ENCODE measurements around the gene CENPV.

Gene CENPV

GRCh38 chr17:16380640-16381495, 27.6 kb upstream of the CENPV start, which contains the start of gene UBB:
UBB (plus strand) TSS chr17:16381091; CDS start chr17:16381908, 817 bp downstream.
- peaks cover 33% of the 10 kb centered on the region for H3F3A ChIP-seq (ENCODE audit: control insufficient read depth, insufficient read depth)
- H3K4me2 ChIP-seq (ENCODE audit: low read length) = peak within 1 kb of the TSS; percentile 78
- TF ChIP-seq EZH2phosphoT487 (IDR thresholded peaks at IDR 0.05; ENCODE audit: borderline replicate concordance, low read length) (no peak), CTCF (IDR thresholded peaks at IDR 0.05; ENCODE audit: low read depth, low read length, poor library complexity, severe bottlenecking) (peak; percentile 40)
- peaks cover 39% of the 10 kb centered on the region for H3K4me1 ChIP-seq (ENCODE audit: control insufficient read depth, low read length)
- H4K20me1 ChIP-seq (ENCODE audit: control insufficient read depth, insufficient read depth, low read depth, low read length) = peaks cover 6% of the 10 kb centered on the region
- H3K79me2 ChIP-seq (ENCODE audit: control insufficient read depth, low read length) = peaks cover 27% of the 10 kb centered on the region
- no peaks in the 10 kb centered on the region for H3K27me3 ChIP-seq (ENCODE audit: control insufficient read depth, low read length)
- peak within 1 kb of the TSS; percentile 78 for H3K4me3 ChIP-seq (ENCODE audit: low read length)
- peaks cover 32% of the 10 kb centered on the region for H3K36me3 ChIP-seq (ENCODE audit: control insufficient read depth, low read length)
- no peaks in the 10 kb centered on the region for H3K9me2 ChIP-seq (replicated peaks; ENCODE audit: control insufficient read depth, low read length)
- no peaks in the 10 kb centered on the region for H3K9me3 ChIP-seq (ENCODE audit: control insufficient read depth, insufficient read depth, low read length)
- H3K27ac ChIP-seq (ENCODE audit: low read depth, low read length) = peak within 1 kb of the TSS; percentile 58

GRCh38 chr17:16379654-16380053, 26.4 kb upstream of the CENPV start:
- H3K9me2 ChIP-seq (replicated peaks; ENCODE audit: control insufficient read depth, low read length) = no peaks in the 10 kb centered on the region
- H3K4me2 ChIP-seq (ENCODE audit: low read length) = peak overlapping the region; percentile 78; the same call in 1 of the 2 replicates
- H3K27ac ChIP-seq (ENCODE audit: low read depth, low read length) = no peak overlapping the region

GRCh38 chr17:16378636-16379282, 25.5 kb upstream of the CENPV start:
- peaks cover 29% of the 10 kb centered on the region for H3K4me1 ChIP-seq (ENCODE audit: control insufficient read depth, low read length)
- peaks cover 26% of the 10 kb centered on the region for H3K36me3 ChIP-seq (ENCODE audit: control insufficient read depth, low read length)
- H3K4me3 ChIP-seq (ENCODE audit: low read length) = no peak overlapping the region
- H3K79me2 ChIP-seq (ENCODE audit: control insufficient read depth, low read length) = peaks cover 27% of the 10 kb centered on the region
- no peaks in the 10 kb centered on the region for H3K27me3 ChIP-seq (ENCODE audit: control insufficient read depth, low read length)
- no peak overlapping the region for H3K27ac ChIP-seq (ENCODE audit: low read depth, low read length)
- H3K9me3 ChIP-seq (ENCODE audit: control insufficient read depth, insufficient read depth, low read length) = no peaks in the 10 kb centered on the region
- peaks cover 20% of the 10 kb centered on the region for H3F3A ChIP-seq (ENCODE audit: control insufficient read depth, insufficient read depth)
- no peaks in the 10 kb centered on the region for H3K9me2 ChIP-seq (replicated peaks; ENCODE audit: control insufficient read depth, low read length)
- H3K4me2 ChIP-seq (ENCODE audit: low read length) = no peak overlapping the region
- H4K20me1 ChIP-seq (ENCODE audit: control insufficient read depth, insufficient read depth, low read depth, low read length) = peaks cover 6% of the 10 kb centered on the region
- TF ChIP-seq CTCF (IDR thresholded peaks at IDR 0.05; ENCODE audit: low read depth, low read length, poor library complexity, severe bottlenecking) (no peak), EZH2phosphoT487 (IDR thresholded peaks at IDR 0.05; ENCODE audit: borderline replicate concordance, low read length) (no peak)

More at GRCh38 chr17:16379654-16380053, 26.4 kb upstream of the CENPV start:
- peaks cover 27% of the 10 kb centered on the region for H3K79me2 ChIP-seq (ENCODE audit: control insufficient read depth, low read length)
- H4K20me1 ChIP-seq (ENCODE audit: control insufficient read depth, insufficient read depth, low read depth, low read length) = peaks cover 6% of the 10 kb centered on the region
- H3K9me3 ChIP-seq (ENCODE audit: control insufficient read depth, insufficient read depth, low read length) = no peaks in the 10 kb centered on the region
- H3K36me3 ChIP-seq (ENCODE audit: control insufficient read depth, low read length) = peaks cover 32% of the 10 kb centered on the region
- peaks cover 36% of the 10 kb centered on the region for H3K4me1 ChIP-seq (ENCODE audit: control insufficient read depth, low read length)
- TF ChIP-seq CTCF (IDR thresholded peaks at IDR 0.05; ENCODE audit: low read depth, low read length, poor library complexity, severe bottlenecking) = no peak
- no peak for TF ChIP-seq EZH2phosphoT487 (IDR thresholded peaks at IDR 0.05; ENCODE audit: borderline replicate concordance, low read length)
- no peak overlapping the region; the same call in 1 of the 2 replicates for H3K4me3 ChIP-seq (ENCODE audit: low read length)
- peaks cover 27% of the 10 kb centered on the region for H3F3A ChIP-seq (ENCODE audit: control insufficient read depth, insufficient read depth)
- no peaks in the 10 kb centered on the region for H3K27me3 ChIP-seq (ENCODE audit: control insufficient read depth, low read length)
